ENCODE measurements around the gene VMP1. TPM values are rescaled to one million over a fixed set of nuclear protein-coding genes. Genes with fewer than 3 reads are reported as not detected.
"Not testable (repeated sequence)": the region's sequence is repeated elsewhere in the genome, so short reads cannot be mapped to it uniquely, and the experiment has no call there.

The VMP1 gene
- total and polyA plus RNA-seq, 2 donors (not counting 1 experiment from before 2014, with no cell fraction given) = 20.4 to 83.5 TPM

DNA sequence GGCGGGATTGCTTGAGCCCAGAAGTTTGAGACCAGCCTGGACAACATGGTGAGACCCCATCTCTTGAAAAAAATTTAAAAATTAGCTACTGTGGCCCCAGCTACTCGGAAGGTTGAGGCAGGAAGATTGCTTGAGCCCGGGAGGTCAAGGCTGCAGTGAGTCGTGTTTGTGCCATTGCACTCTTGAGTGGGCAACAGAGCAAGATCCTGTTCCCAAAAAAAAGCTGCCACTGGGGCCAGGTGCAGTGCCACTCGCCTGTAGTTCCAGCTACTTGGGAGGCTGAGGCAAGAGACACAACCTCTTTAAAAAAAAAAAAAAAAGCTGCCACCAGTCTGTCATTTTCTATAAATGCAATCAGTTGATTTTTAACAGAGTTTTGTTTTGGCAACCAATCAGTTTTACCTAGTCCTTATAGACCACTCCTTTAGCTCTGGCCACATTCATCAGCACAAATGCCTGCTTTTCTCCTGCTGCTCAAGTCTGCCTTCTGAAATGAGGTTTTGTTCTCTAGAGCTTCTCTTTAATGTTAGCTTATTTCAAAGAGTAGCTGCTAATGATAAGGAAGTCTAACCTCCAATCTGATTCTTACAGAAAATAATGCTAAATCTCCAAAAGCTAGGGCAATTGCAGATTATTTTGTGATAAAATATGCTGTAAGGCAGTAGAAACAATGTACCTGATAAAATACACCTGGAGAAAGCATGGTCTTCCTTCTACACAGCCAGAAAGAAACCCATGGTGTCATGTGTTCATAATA is 120.4 kb downstream of the VMP1 start:
- ATAC-seq (ENCODE audit: low read depth) = no peak
- Histone ChIP-seq H4K20me1 (ENCODE audit: control insufficient read depth, insufficient read depth, low read length, poor library complexity, severe bottlenecking) (no peaks in the 10 kb centered on the region), H3K4me2 (replicated peaks; ENCODE audit: low read depth, low read length, poor library complexity, severe bottlenecking) (peak overlapping the region; percentile 43), H3K9me3 (ENCODE audit: control extremely low read depth in 1 of 3, control insufficient read depth in 2 of 3, insufficient read depth in 1 of 3, low read length in 2 of 3) (no peaks in the 10 kb centered on the region), H3K27ac (ENCODE audit: low read length in 2 of 2) (peak overlapping the region in 1 of 2 donors; percentile 21), H3K4me1 (ENCODE audit: control insufficient read depth in 2 of 2, insufficient read depth in 2 of 2, low read length in 2 of 2) (peaks cover 42 to 59% of the 10 kb centered on the region in 2 donors), H3K27me3 (replicated peaks in 1 of 4; ENCODE audit: control extremely low read depth in 1 of 4, control insufficient read depth in 3 of 4, insufficient read depth in 4 of 4, low read length in 3 of 4) (no peaks in the 10 kb centered on the region), H3K36me3 (replicated peaks in 1 of 2; ENCODE audit: control extremely low read depth in 1 of 2, control insufficient read depth in 1 of 2, extremely low read depth in 1 of 2, insufficient read depth in 2 of 2, low read length in 1 of 2) (peaks cover 0 to 3% of the 10 kb centered on the region in 2 experiments), H3K79me2 (ENCODE audit: control insufficient read depth, insufficient read depth, low read length) (peaks cover 6% of the 10 kb centered on the region), H2AFZ (ENCODE audit: insufficient read depth, low read depth, low read length, poor library complexity, severe bottlenecking) (no peak overlapping the region), H3K9ac (ENCODE audit: low read length) (no peak overlapping the region), H3K4me3 (ENCODE audit: control extremely low read depth in 1 of 5, extremely low read depth in 1 of 5, insufficient read depth in 1 of 5, low read depth in 2 of 5, low read length in 4 of 5) (no peak overlapping the region)
- WGBS (ENCODE audit: insufficient coverage) = 39% methylated on average over 3 of the region's 5 CpGs
- ChIA-PET CTCF (interaction anchor here (1.0 to 2.4 kb wide), 8 partner anchors 10 to 74 kb away, joined by 3 to 15 read pairs (median 6); no protein-coding TSS in a partner anchor), POLR2A (interaction anchor here (0.7 kb wide), 1 partner anchor 12 kb away, joined by 4 read pairs; no protein-coding TSS in a partner anchor)
- intact Hi-C loops (cut with micrococcal nuclease) = no loop called here
- Mint-ChIP-seq H3K9me3 (ENCODE audit: insufficient read depth) (no peaks in the 10 kb centered on the region), H3K27ac (no peak overlapping the region), H3K4me3 (peak overlapping the region; percentile 72), H3K4me1 (peaks cover 63% of the 10 kb centered on the region), H3K27me3 (no peaks in the 10 kb centered on the region)
- no peak for DNase-seq
- TF ChIP-seq EZH2 (IDR thresholded peaks at IDR 0.05; ENCODE audit: borderline replicate concordance, insufficient read depth, low read depth, low read length, poor library complexity, severe bottlenecking) (no peak), CTCF (IDR thresholded peaks at IDR 0.05) (no peak)

DNA sequence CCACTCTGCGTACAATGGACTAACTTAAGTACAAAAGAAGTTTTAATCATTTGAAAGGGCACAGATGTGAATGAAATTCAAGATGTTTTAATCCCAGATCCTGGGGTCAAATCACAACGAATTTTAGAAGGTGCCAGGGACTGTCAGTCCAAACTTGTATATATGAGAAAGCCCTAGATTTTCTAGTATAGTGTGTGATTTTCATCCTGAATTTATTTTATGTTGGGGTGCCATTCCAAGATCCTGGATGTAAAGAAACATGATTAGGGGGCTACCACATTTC is 121.0 kb downstream of the VMP1 start:
- peaks cover 0 to 2% of the 10 kb centered on the region in 2 experiments for H3K36me3 ChIP-seq (replicated peaks in 1 of 2; ENCODE audit: control extremely low read depth in 1 of 2, control insufficient read depth in 1 of 2, extremely low read depth in 1 of 2, insufficient read depth in 2 of 2, low read length in 1 of 2)
- POLR2A ChIA-PET = interaction anchor here (0.7 to 2.1 kb wide), 2 partner anchors 12 to 42 kb away, joined by 4 read pairs; no protein-coding TSS in a partner anchor
- ATAC-seq (ENCODE audit: low read depth) (no peak), DNase-seq (no peak)
- H3K4me1 Mint-ChIP-seq = peaks cover 68% of the 10 kb centered on the region
- no peak overlapping the region for H3K4me3 ChIP-seq (ENCODE audit: control extremely low read depth in 1 of 5, extremely low read depth in 1 of 5, insufficient read depth in 1 of 5, low read depth in 2 of 5, low read length in 4 of 5)
- H3K9me3 ChIP-seq (ENCODE audit: control extremely low read depth in 1 of 3, control insufficient read depth in 2 of 3, insufficient read depth in 1 of 3, low read length in 2 of 3) = no peaks in the 10 kb centered on the region
- intact Hi-C loops (cut with micrococcal nuclease) = no loop called here
- peaks cover 44 to 59% of the 10 kb centered on the region in 2 donors for H3K4me1 ChIP-seq (ENCODE audit: control insufficient read depth in 2 of 2, insufficient read depth in 2 of 2, low read length in 2 of 2)
- H2AFZ ChIP-seq (ENCODE audit: insufficient read depth, low read depth, low read length, poor library complexity, severe bottlenecking) = no peak overlapping the region
- no peaks in the 10 kb centered on the region for H3K27me3 Mint-ChIP-seq
- peak overlapping the region; percentile 43 for H3K4me2 ChIP-seq (replicated peaks; ENCODE audit: low read depth, low read length, poor library complexity, severe bottlenecking)
- peak overlapping the region in 1 of 2 donors; percentile 21 for H3K27ac ChIP-seq (ENCODE audit: low read length in 2 of 2)
- H3K27me3 ChIP-seq (replicated peaks in 1 of 4; ENCODE audit: control extremely low read depth in 1 of 4, control insufficient read depth in 3 of 4, insufficient read depth in 4 of 4, low read length in 3 of 4) = no peaks in the 10 kb centered on the region
- TF ChIP-seq EZH2 (IDR thresholded peaks at IDR 0.05; ENCODE audit: borderline replicate concordance, insufficient read depth, low read depth, low read length, poor library complexity, severe bottlenecking) (no peak), CTCF (IDR thresholded peaks at IDR 0.05) (no peak)
- H3K79me2 ChIP-seq (ENCODE audit: control insufficient read depth, insufficient read depth, low read length) = peaks cover 6% of the 10 kb centered on the region
- CTCF ChIA-PET = interaction anchor here (1.1 to 2.4 kb wide), 5 partner anchors 17 to 75 kb away, joined by 3 to 15 read pairs (median 5); no protein-coding TSS in a partner anchor
- no peaks in the 10 kb centered on the region for H4K20me1 ChIP-seq (ENCODE audit: control insufficient read depth, insufficient read depth, low read length, poor library complexity, severe bottlenecking)
- H3K9ac ChIP-seq (ENCODE audit: low read length) = no peak overlapping the region
- no peak overlapping the region for H3K27ac Mint-ChIP-seq
- WGBS (ENCODE audit: insufficient coverage) = 57% methylated on average over 1 of the region's 2 CpGs
- peak overlapping the region; percentile 72 for H3K4me3 Mint-ChIP-seq
- H3K9me3 Mint-ChIP-seq (ENCODE audit: insufficient read depth) = no peaks in the 10 kb centered on the region

DNA sequence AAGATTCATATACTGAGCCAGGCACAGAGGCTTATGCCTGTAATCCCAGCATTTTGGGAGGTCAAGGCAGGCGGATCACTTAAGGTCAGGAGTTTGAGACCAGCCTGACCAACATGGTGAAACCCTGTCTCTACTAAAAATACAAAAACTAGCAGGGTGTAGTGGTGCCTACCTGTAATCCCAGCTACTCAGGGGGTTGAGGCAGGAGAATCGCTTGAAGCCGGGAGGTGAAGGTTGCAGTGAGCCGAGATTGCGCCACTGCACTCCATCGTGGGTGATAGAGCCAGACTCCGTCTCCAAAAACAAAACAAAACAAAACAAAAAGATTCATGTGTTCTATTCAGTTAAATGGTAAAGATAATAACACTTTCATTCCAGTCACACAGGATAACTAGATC is 121.4 kb downstream of the VMP1 start:
- H3K27me3 ChIP-seq (replicated peaks in 1 of 4; ENCODE audit: control extremely low read depth in 1 of 4, control insufficient read depth in 3 of 4, insufficient read depth in 4 of 4, low read length in 3 of 4); H3K79me2 ChIP-seq (ENCODE audit: control insufficient read depth, insufficient read depth, low read length); H3K9me3 Mint-ChIP-seq (ENCODE audit: insufficient read depth); H4K20me1 ChIP-seq (ENCODE audit: control insufficient read depth, insufficient read depth, low read length, poor library complexity, severe bottlenecking); H3K9me3 ChIP-seq (ENCODE audit: control extremely low read depth in 1 of 3, control insufficient read depth in 2 of 3, insufficient read depth in 1 of 3, low read length in 2 of 3); ATAC-seq (ENCODE audit: low read depth); H3K27me3 Mint-ChIP-seq; H3K4me3 ChIP-seq (ENCODE audit: control extremely low read depth in 1 of 5, extremely low read depth in 1 of 5, insufficient read depth in 1 of 5, low read depth in 2 of 5, low read length in 4 of 5); H2AFZ ChIP-seq (ENCODE audit: insufficient read depth, low read depth, low read length, poor library complexity, severe bottlenecking); DNase-seq; H3K36me3 ChIP-seq (replicated peaks in 1 of 2; ENCODE audit: control extremely low read depth in 1 of 2, control insufficient read depth in 1 of 2, extremely low read depth in 1 of 2, insufficient read depth in 2 of 2, low read length in 1 of 2); H3K27ac ChIP-seq (ENCODE audit: low read length in 2 of 2): not testable (repeated sequence)
- WGBS (ENCODE audit: insufficient coverage) = no CpG with 5 or more reads among the region's 7 CpGs
- peaks cover 72% of the 10 kb centered on the region for H3K4me1 Mint-ChIP-seq
- peak overlapping the region; percentile 79 for H3K27ac Mint-ChIP-seq
- ChIA-PET POLR2A (interaction anchor here (1.0 to 2.1 kb wide), 3 partner anchors 9 to 42 kb away, joined by 4 to 9 read pairs (median 4); no protein-coding TSS in a partner anchor), CTCF (interaction anchor here (0.8 to 2.4 kb wide), 9 partner anchors 10 to 83 kb away, joined by 3 to 15 read pairs (median 5); no protein-coding TSS in a partner anchor)
- Histone ChIP-seq H3K9ac (ENCODE audit: low read length) (peak overlapping the region; percentile 12), H3K4me2 (replicated peaks; ENCODE audit: low read depth, low read length, poor library complexity, severe bottlenecking) (peak overlapping the region; percentile 43), H3K4me1 (ENCODE audit: control insufficient read depth in 2 of 2, insufficient read depth in 2 of 2, low read length in 2 of 2) (peaks cover 44 to 59% of the 10 kb centered on the region in 2 donors)
- H3K4me3 Mint-ChIP-seq = peak overlapping the region; percentile 72
- intact Hi-C loops (cut with micrococcal nuclease) = loop anchor here (1.0 kb wide), 3 partner anchors 8 to 43 kb away; no protein-coding TSS in a partner anchor

All from B cell (primary cell).